ENCODE data around the gene UBP1. TPM values are rescaled to one million over a fixed set of nuclear protein-coding genes. Genes with fewer than 3 reads are reported as not detected.

Gene UBP1
- total RNA-seq, result 100 to 1,000 TPM in 1 of 5 donors, 10 to 100 TPM in 4; 87.3 to 101 (median 91.4) TPM
- total RNA-seq (2013), result 84.9 TPM
- 75.1 to 132 (median 98.1) reads per million in 29 experiments for total RNA-seq

- no peaks in the 10 kb centered on the region for H3K36me3 Mint-ChIP-seq
- H3K4me1 Mint-ChIP-seq, result peaks cover 48 to 53% (median 49%) of the 10 kb centered on the region in 3 donors
Measured at GRCh38 chr3:33440328-33441224, at the start of gene UBP1. Gene UBP1, minus strand, starts transcription at chr3:33440405. Its CDS starts 557 bp downstream, at chr3:33439848.

GRCh38 chr3:33488683-33489082, 48.5 kb upstream of the UBP1 start:
- Histone ChIP-seq H3K9me3 (no peaks in the 10 kb centered on the region), H3K4me1 (ENCODE audit: control insufficient read depth in 1 of 2, extremely low read depth in 1 of 2, insufficient read depth in 2 of 2, low read length in 2 of 2) (no peaks in the 10 kb centered on the region), H3K4me3 (ENCODE audit: control insufficient read depth in 1 of 2, extremely low read depth in 1 of 2, low read length in 1 of 2) (no peak overlapping the region), H3K36me3 (ENCODE audit: control insufficient read depth in 2 of 2, extremely low read depth in 1 of 2, insufficient read depth in 1 of 2, low read length in 1 of 2) (no peaks in the 10 kb centered on the region), H3K27ac (ENCODE audit: low read length) (no peak overlapping the region), H3K27me3 (replicated peaks in 1 of 2; ENCODE audit: control insufficient read depth in 2 of 2, extremely low read depth in 1 of 2, insufficient read depth in 2 of 2, low read length in 1 of 2) (no peaks in the 10 kb centered on the region)
- DNase-seq (no peak), ATAC-seq (replicated peaks in 1 of 4) (no peak)
- H3K27ac Mint-ChIP-seq, result no peak overlapping the region
- no peaks in the 10 kb centered on the region for H3K4me1 Mint-ChIP-seq
- H3K27me3 Mint-ChIP-seq, result no peaks in the 10 kb centered on the region
- no peak overlapping the region for H3K4me3 Mint-ChIP-seq
- H3K36me3 Mint-ChIP-seq, result peaks cover 25% of the 10 kb centered on the region
- peaks cover 0 to 4% (median 3%) of the 10 kb centered on the region in 3 donors for H3K9me3 Mint-ChIP-seq
- WGBS (ENCODE audit: insufficient coverage), result no CpG with 5 or more reads among the region's 1 CpG
- CTCF ChIA-PET, result no interaction called here
- POLR2A ChIA-PET, result no interaction called here

More at GRCh38 chr3:33440328-33441224, at the start of gene UBP1:
- Histone ChIP-seq H3K9me3 (no peaks in the 10 kb centered on the region), H3K4me1 (ENCODE audit: control insufficient read depth in 1 of 2, extremely low read depth in 1 of 2, insufficient read depth in 2 of 2, low read length in 2 of 2) (peaks cover 18 to 23% of the 10 kb centered on the region in 2 experiments), H3K27me3 (replicated peaks in 1 of 2; ENCODE audit: control insufficient read depth in 2 of 2, extremely low read depth in 1 of 2, insufficient read depth in 2 of 2, low read length in 1 of 2) (no peaks in the 10 kb centered on the region), H3K36me3 (ENCODE audit: control insufficient read depth in 2 of 2, extremely low read depth in 1 of 2, insufficient read depth in 1 of 2, low read length in 1 of 2) (no peaks in the 10 kb centered on the region), H3K27ac (ENCODE audit: low read length) (peak within 1 kb of the TSS; percentile 99), H3K4me3 (ENCODE audit: control insufficient read depth in 1 of 2, extremely low read depth in 1 of 2, low read length in 1 of 2) (peak within 1 kb of the TSS; percentile 93 to 95)
- under 1% methylated on average over 68 of the region's 68 CpGs for WGBS (ENCODE audit: insufficient coverage)
- ATAC-seq (replicated peaks in 1 of 4) (peak; percentile 85 to 86 (median 86)), DNase-seq (peak; percentile 88 to 99 (median 96))
- ChIA-PET POLR2A (interaction anchor here (0.5 to 1.0 kb wide), 6 partner anchors 11 to 788 kb away, joined by 3 to 7 read pairs (median 4); partner anchors contain the start of gene PDCD6IP (in 1 of the 2)), CTCF (interaction anchor here in 1 of 2 donors (0.8 to 1.4 kb wide), 5 partner anchors 9 to 358 kb away, joined by 3 to 7 read pairs (median 4); partner anchors contain the start of gene PDCD6IP)
- Mint-ChIP-seq H3K9me3 (no peaks in the 10 kb centered on the region), H3K27ac (peak within 1 kb of the TSS; percentile 100), H3K27me3 (no peaks in the 10 kb centered on the region), H3K4me3 (peak within 1 kb of the TSS; percentile 95 to 100 (median 99))

- CTCF ChIA-PET, result no interaction called here
- DNase-seq, result no peak
- no CpG with 5 or more reads among the region's 2 CpGs for WGBS (ENCODE audit: insufficient coverage)
Measured at GRCh38 chr3:33488246-33488645, 48.0 kb upstream of the UBP1 start.

GRCh38 chr3:33482111-33482521, 41.9 kb upstream of the UBP1 start:
- H3K36me3 Mint-ChIP-seq, result peaks cover 16% of the 10 kb centered on the region
- POLR2A ChIA-PET, result interaction anchor here in 1 of 2 donors (0.6 to 0.7 kb wide), 2 partner anchors 9 to 46 kb away, joined by 3 to 4 read pairs; no protein-coding TSS in a partner anchor
- no CpG with 5 or more reads among the region's 1 CpG for WGBS (ENCODE audit: insufficient coverage)
- Histone ChIP-seq H3K4me3 (ENCODE audit: control insufficient read depth in 1 of 2, extremely low read depth in 1 of 2, low read length in 1 of 2) (no peak overlapping the region), H3K27ac (ENCODE audit: low read length) (no peak overlapping the region), H3K4me1 (ENCODE audit: control insufficient read depth in 1 of 2, extremely low read depth in 1 of 2, insufficient read depth in 2 of 2, low read length in 2 of 2) (no peaks in the 10 kb centered on the region), H3K36me3 (ENCODE audit: control insufficient read depth in 2 of 2, extremely low read depth in 1 of 2, insufficient read depth in 1 of 2, low read length in 1 of 2) (no peaks in the 10 kb centered on the region), H3K9me3 (no peaks in the 10 kb centered on the region), H3K27me3 (replicated peaks in 1 of 2; ENCODE audit: control insufficient read depth in 2 of 2, extremely low read depth in 1 of 2, insufficient read depth in 2 of 2, low read length in 1 of 2) (no peaks in the 10 kb centered on the region)
- DNase-seq (no peak), ATAC-seq (replicated peaks in 1 of 4) (no peak)
- H3K4me1 Mint-ChIP-seq, result no peaks in the 10 kb centered on the region
- no peak overlapping the region for H3K4me3 Mint-ChIP-seq
- no peaks in the 10 kb centered on the region for H3K27me3 Mint-ChIP-seq
- H3K27ac Mint-ChIP-seq, result no peak overlapping the region
- peaks cover 0 to 8% (median 4%) of the 10 kb centered on the region in 3 donors for H3K9me3 Mint-ChIP-seq
- CTCF ChIA-PET, result interaction anchor here in 1 of 2 donors (0.6 kb wide), 1 partner anchor 19 kb away, joined by 3 read pairs; no protein-coding TSS in a partner anchor

More at GRCh38 chr3:33488246-33488645, 48.0 kb upstream of the UBP1 start:
- Mint-ChIP-seq H3K4me3 (no peak overlapping the region), H3K27me3 (no peaks in the 10 kb centered on the region), H3K4me1 (no peaks in the 10 kb centered on the region), H3K36me3 (peaks cover 25% of the 10 kb centered on the region), H3K9me3 (peaks cover 0 to 4% (median 3%) of the 10 kb centered on the region in 3 donors), H3K27ac (no peak overlapping the region)
- H3K27me3 ChIP-seq (replicated peaks in 1 of 2; ENCODE audit: control insufficient read depth in 2 of 2, extremely low read depth in 1 of 2, insufficient read depth in 2 of 2, low read length in 1 of 2), result no peaks in the 10 kb centered on the region
- no peak overlapping the region for H3K4me3 ChIP-seq (ENCODE audit: control insufficient read depth in 1 of 2, extremely low read depth in 1 of 2, low read length in 1 of 2)
- no peak overlapping the region for H3K27ac ChIP-seq (ENCODE audit: low read length)
- H3K4me1 ChIP-seq (ENCODE audit: control insufficient read depth in 1 of 2, extremely low read depth in 1 of 2, insufficient read depth in 2 of 2, low read length in 2 of 2), result no peaks in the 10 kb centered on the region
- no peak for ATAC-seq (replicated peaks in 1 of 4)
- H3K36me3 ChIP-seq (ENCODE audit: control insufficient read depth in 2 of 2, extremely low read depth in 1 of 2, insufficient read depth in 1 of 2, low read length in 1 of 2), result no peaks in the 10 kb centered on the region
- H3K9me3 ChIP-seq, result no peaks in the 10 kb centered on the region
- POLR2A ChIA-PET, result no interaction called here

GRCh38 chr3:33474896-33475295, 34.7 kb upstream of the UBP1 start:
- ChIA-PET CTCF (interaction anchor here (0.6 to 0.7 kb wide), 3 partner anchors 86 to 654 kb away, joined by 3 to 4 read pairs (median 3); no protein-coding TSS in a partner anchor), POLR2A (interaction anchor here in 1 of 2 donors (0.6 to 0.7 kb wide), 2 partner anchors 15 to 122 kb away, joined by 3 to 4 read pairs; no protein-coding TSS in a partner anchor)
- ATAC-seq (replicated peaks in 1 of 4) (no peak), DNase-seq (no peak)
- no peaks in the 10 kb centered on the region for H3K4me1 Mint-ChIP-seq
- no peak overlapping the region for H3K27ac Mint-ChIP-seq
- no peak overlapping the region for H3K27ac ChIP-seq (ENCODE audit: low read length)
- H3K4me1 ChIP-seq (ENCODE audit: control insufficient read depth in 1 of 2, extremely low read depth in 1 of 2, insufficient read depth in 2 of 2, low read length in 2 of 2), result no peaks in the 10 kb centered on the region
- no peaks in the 10 kb centered on the region for H3K9me3 Mint-ChIP-seq
- H3K4me3 Mint-ChIP-seq, result no peak overlapping the region
- H3K27me3 ChIP-seq (replicated peaks in 1 of 2; ENCODE audit: control insufficient read depth in 2 of 2, extremely low read depth in 1 of 2, insufficient read depth in 2 of 2, low read length in 1 of 2), result no peaks in the 10 kb centered on the region
- peaks cover 2% of the 10 kb centered on the region for H3K36me3 Mint-ChIP-seq
- no peaks in the 10 kb centered on the region for H3K27me3 Mint-ChIP-seq
- WGBS (ENCODE audit: insufficient coverage), result no CpG with 5 or more reads among the region's 2 CpGs
- H3K36me3 ChIP-seq (ENCODE audit: control insufficient read depth in 2 of 2, extremely low read depth in 1 of 2, insufficient read depth in 1 of 2, low read length in 1 of 2), result no peaks in the 10 kb centered on the region
- no peak overlapping the region for H3K4me3 ChIP-seq (ENCODE audit: control insufficient read depth in 1 of 2, extremely low read depth in 1 of 2, low read length in 1 of 2)
- no peaks in the 10 kb centered on the region for H3K9me3 ChIP-seq

- H3K9me3 ChIP-seq, result no peaks in the 10 kb centered on the region
- H3K27me3 Mint-ChIP-seq, result no peaks in the 10 kb centered on the region
- CTCF ChIA-PET, result interaction anchor here in 1 of 2 donors (0.6 kb wide), 2 partner anchors 99 to 1381 kb away, joined by 3 to 4 read pairs; no protein-coding TSS in a partner anchor
- ATAC-seq (replicated peaks in 1 of 4), result no peak
- H3K4me3 Mint-ChIP-seq, result no peak overlapping the region
- no peaks in the 10 kb centered on the region for H3K27me3 ChIP-seq (replicated peaks in 1 of 2; ENCODE audit: control insufficient read depth in 2 of 2, extremely low read depth in 1 of 2, insufficient read depth in 2 of 2, low read length in 1 of 2)
- no peak for DNase-seq
- H3K27ac ChIP-seq (ENCODE audit: low read length), result no peak overlapping the region
- H3K4me1 Mint-ChIP-seq, result no peaks in the 10 kb centered on the region
- POLR2A ChIA-PET, result no interaction called here
- no peaks in the 10 kb centered on the region for H3K4me1 ChIP-seq (ENCODE audit: control insufficient read depth in 1 of 2, extremely low read depth in 1 of 2, insufficient read depth in 2 of 2, low read length in 2 of 2)
- H3K4me3 ChIP-seq (ENCODE audit: control insufficient read depth in 1 of 2, extremely low read depth in 1 of 2, low read length in 1 of 2), result no peak overlapping the region
- H3K36me3 ChIP-seq (ENCODE audit: control insufficient read depth in 2 of 2, extremely low read depth in 1 of 2, insufficient read depth in 1 of 2, low read length in 1 of 2), result no peaks in the 10 kb centered on the region
- WGBS (ENCODE audit: insufficient coverage), result no CpG with 5 or more reads among the region's 2 CpGs
- no peak overlapping the region for H3K27ac Mint-ChIP-seq
- H3K9me3 Mint-ChIP-seq, result no peaks in the 10 kb centered on the region
- no peaks in the 10 kb centered on the region for H3K36me3 Mint-ChIP-seq
Measured at GRCh38 chr3:33473813-33474212, 33.6 kb upstream of the UBP1 start.
